NOMO-1 treated with dmso at 0.1 percent for 144 hours (cell line): ENCODE results near the gene ERC2.

Experiments used
- DNase-seq: peaks from one replicate; lab custom pipeline; 2025; ENCODE audit not compliant: unreplicated experiment; lab: John Stamatoyannopoulos, UW

ERC2 gene

GRCh38 chr3:55724407-55724784 is 743.9 kb downstream of the ERC2 start:
- DNase-seq = no peak

- no peak for DNase-seq
These were observed 744.4 kb downstream of the ERC2 start for GRCh38 chr3:55723653-55724406.

- DNase-seq = no peak
These were observed 746.4 kb downstream of the ERC2 start for GRCh38 chr3:55721716-55722484.

DNA sequence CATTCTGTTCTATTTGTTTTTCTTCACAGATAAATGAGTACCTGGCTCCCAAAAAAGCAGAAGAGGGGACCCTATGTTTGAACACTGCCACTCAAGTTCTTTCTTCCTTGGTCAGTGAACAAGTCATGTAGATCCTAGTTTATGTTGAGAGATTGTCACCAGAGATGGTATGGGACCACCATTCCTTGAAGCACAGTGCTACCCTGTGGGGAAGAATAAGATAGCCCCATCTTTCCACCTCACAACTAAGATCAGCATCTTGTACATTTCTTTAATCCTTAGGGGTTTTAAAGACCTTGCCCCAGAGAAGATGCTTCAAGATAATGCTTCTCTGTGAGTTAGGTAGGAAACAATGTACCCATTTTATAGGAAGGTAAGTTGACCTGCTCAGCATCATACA is 747.7 kb downstream of the ERC2 start:
- DNase-seq = no peak

- no peak for DNase-seq
These were observed 748.8 kb downstream of the ERC2 start for GRCh38 chr3:55719508-55719907.

DNA sequence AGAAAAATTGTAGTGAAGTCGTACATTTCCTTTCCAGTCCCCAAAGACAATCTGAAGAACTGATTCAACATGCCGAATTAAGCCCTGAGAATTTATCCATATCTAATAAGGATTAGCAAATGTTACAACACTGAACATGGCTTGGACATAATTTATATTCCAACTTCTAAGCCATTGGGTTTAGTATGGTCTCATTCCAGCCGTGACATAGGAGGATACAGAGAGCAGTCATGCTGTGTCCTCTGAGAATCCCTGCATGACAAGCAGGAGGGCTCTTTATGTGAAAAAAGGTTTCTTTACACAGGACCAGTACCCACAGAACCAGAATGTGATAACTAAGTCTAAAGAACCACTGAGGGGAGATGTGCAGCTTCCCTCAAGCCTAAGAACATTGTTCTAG is 749.3 kb downstream of the ERC2 start:
- no peak for DNase-seq

- DNase-seq = no peak
These were observed 749.7 kb downstream of the ERC2 start for GRCh38 chr3:55718521-55718921.

DNA sequence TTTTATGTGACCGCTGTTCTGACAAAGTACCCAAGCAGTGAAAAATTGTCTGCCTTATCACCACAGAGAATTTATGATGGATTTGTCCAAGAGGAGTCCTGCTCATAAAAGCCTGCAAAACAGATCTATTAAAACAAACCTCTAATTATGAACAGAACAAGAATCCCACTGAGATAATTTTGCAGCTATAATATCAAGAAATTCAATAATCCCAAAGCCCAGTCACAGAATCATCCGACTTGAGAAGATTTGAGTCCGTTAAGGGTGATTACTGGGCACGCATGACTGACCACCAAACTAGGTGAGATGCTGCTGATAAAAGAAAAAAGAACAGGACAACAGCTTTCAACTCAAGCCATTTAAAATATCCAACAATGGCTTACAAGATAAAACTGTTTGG is 750.2 kb downstream of the ERC2 start:
- DNase-seq = no peak

DNA sequence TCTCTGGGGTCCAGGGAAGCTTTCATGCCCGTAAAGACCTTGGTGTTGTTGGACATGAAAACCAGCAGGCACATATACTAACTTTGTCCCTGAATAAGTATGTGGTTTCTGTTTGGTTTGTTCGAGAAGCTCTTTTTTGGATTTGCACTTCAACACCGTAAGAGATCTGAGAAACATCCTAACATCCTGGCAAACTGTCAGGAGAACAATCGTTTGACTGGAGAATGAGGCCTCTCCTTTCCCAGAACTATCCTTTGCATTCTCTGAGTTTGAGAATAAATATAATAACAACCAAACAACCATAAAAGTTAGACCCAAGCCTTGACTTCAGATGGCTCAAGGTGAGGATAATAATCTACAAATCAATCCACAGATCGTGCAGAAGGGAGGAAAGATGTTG is 750.8 kb downstream of the ERC2 start:
- DNase-seq = no peak

GRCh38 chr3:55716611-55717225 is 751.5 kb downstream of the ERC2 start:
- DNase-seq = no peak

DNA sequence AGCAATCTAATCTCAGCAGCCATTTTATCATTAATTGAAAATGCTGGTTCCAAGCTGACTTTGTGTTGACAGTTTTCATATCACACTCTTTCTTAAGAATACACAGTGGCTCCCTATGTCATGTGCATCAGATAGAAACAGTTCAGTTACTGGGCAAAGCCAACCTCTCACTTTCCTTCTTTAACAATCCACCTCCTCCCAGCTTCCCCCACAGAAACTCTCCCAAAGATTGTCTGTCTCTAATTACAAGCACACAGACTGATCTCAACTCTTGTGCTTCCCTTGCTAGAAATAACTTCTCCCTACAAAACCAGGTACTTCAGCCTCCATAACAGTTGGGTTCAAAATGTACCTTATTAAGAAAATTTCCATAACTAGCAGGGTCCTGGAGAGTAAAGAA is 752.2 kb downstream of the ERC2 start:
- no peak for DNase-seq

GRCh38 chr3:55714057-55714456 is 754.2 kb downstream of the ERC2 start:
- no peak for DNase-seq

GRCh38 chr3:55711646-55712045 is 756.6 kb downstream of the ERC2 start:
- no peak for DNase-seq

GRCh38 chr3:55709411-55710012 is 758.8 kb downstream of the ERC2 start:
- no peak for DNase-seq

DNA sequence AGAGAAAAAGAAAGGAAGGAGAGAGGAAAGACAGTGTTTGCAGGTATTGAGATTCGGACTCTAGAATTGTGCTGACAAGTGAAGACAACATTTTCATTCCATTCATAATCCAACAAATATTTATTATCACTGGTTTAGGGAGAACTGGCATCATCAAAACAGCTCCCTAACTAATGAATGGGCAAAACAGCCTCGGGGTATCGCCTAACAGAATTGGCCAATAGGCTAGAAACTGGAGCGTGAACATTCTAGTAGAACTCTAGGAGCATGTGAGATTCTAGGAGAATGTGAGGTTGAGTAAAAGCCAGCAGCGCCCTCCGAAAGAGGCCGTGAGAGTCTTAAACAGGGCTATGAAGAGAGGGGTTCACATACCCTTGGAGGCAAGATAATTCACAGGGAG is 759.3 kb downstream of the ERC2 start:
- no peak for DNase-seq

DNA sequence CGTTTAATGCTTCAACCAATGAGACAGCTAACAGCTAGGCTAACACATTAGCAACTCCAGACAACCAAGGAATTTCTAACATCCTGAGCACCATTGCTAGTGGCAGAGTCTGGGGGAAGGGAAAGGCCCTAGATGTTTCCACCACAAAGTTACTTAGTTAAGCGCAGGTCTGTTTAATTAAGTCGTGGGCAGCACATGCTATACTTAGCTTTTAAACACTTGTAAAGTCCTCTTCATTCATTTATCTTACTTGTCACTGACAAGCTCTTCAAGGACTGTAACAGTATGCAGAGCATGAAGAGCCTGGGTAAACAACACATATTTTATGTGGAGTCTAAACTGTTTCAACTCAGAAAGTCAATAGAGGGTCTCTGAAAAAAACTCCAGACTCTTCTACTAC is 760.0 kb downstream of the ERC2 start:
- DNase-seq = no peak

DNA sequence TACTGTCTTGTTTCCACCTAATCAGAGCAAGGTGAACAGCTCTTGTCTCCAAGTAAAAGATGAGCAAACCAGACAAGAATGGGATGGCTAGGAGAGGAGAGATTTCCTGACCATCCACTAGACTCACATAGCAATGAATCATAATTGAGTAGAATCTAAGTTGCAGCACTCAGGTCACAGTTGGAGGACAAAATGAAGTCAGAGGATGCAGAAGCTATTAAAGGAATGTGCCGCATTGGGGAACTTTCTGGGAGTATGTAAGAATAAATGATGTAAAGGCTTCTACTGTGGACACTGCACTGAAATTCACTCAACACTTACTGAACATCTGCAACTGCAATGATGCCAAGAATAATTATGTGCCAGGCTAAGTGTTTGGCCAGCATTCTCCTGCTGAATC is 763.7 kb downstream of the ERC2 start:
- no peak for DNase-seq

DNA sequence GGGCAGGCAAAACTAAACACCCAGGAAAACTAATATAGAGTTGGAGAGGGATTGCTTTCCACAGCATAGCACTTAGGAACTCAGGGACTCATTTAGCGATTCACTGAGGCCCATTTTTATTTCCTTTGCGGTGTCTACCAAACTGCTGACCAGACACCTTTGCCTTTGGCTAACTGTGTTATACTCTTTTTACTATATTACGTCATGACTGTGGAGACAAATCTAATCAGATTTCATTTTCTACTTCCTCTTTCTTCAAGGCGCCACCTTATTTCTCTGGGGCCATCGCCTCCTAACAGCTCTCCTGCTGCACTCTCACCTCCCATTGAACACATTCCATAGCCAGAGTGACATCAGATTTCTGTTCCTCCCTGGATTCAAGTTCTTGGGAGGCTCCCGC is 765.4 kb downstream of the ERC2 start:
- no peak for DNase-seq

DNA sequence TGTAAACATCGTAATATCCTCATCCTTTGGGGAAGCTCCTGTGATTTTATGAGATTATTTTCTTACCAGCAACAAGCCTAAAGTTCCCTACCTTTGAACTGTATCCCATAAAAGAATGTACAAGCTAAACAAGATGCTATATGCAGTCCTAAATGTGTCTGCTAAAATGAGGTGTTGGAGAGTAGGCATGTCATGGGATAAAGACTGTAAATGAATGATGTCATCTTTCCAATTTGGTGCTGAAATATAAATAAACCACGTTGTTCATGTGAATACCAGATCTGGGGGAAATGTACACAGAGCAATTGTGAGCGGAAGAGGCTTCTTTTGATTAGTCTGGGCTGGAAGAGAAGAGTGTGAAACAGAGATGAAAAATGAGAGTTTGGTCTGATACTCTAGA is 766.3 kb downstream of the ERC2 start:
- no peak for DNase-seq

DNA sequence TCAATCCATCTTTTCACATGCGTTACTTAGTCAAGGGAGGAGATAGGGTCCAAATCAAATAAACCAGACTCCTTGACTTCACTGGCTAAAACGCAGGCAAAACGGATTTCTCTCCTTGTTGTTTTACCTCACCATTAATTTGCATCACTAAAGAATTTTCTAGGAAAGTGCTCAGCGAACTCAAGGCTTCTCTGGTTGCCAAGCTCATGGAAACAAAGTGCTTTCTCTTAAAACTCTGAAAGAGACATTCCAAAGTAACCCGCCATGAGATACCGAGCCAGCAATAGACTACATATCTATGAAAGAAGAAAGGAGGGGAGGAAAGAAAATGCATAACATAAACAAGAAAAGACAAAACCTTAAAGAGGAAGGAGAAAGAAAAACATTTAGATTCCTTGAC is 769.4 kb downstream of the ERC2 start:
- no peak for DNase-seq

- no peak for DNase-seq
These were observed 770.9 kb downstream of the ERC2 start for GRCh38 chr3:55697177-55697865.
